HepG2 (cell line): ENCODE data around the gene FKBP5. TPM values are rescaled to one million over a fixed set of nuclear protein-coding genes. Genes with fewer than 3 reads are reported as not detected.

ENCODE experiments used
- KLF15 ChIP-seq: sonication (generic); formaldehyde crosslinking; IDR thresholded peaks from 2 replicates; pipeline ENCODE4 v1.8.1; 2023; ENCODE audit warnings: borderline replicate concordance, mild to moderate bottlenecking, inconsistent platforms, missing genetic modification reagents, mixed read lengths
- KLF9 ChIP-seq: IDR thresholded peaks from 2 replicates; pipeline ENCODE4 v1.6.1; 2016; ENCODE audit warnings: low read depth
- MXI1 ChIP-seq: IDR thresholded peaks from 3 replicates; pipeline ENCODE4 v1.6.1; 2012; ENCODE audit warnings: low read depth, low read length, inconsistent platforms, borderline replicate concordance
- SMC3 ChIP-seq: IDR thresholded peaks from 2 replicates; pipeline ENCODE4 v1.6.1; 2011; ENCODE audit warnings: low read length, improper control_type of control experiment
- TBX2 ChIP-seq: sonication (generic); formaldehyde crosslinking; IDR thresholded peaks from 2 replicates; pipeline ENCODE4 v1.5.0; 2020; ENCODE audit warnings: missing genetic modification reagents, mild to moderate bottlenecking, borderline replicate concordance
- UBTF ChIP-seq: sonication (generic); formaldehyde crosslinking; IDR thresholded peaks from 2 replicates; pipeline ENCODE4 v1.4.0; 2020; ENCODE audit warnings: mild to moderate bottlenecking, missing genetic modification reagents
- ZBTB1 ChIP-seq: sonication (generic); formaldehyde crosslinking; IDR thresholded peaks from 2 replicates; pipeline ENCODE4 v1.4.0; 2020; ENCODE audit warnings: missing genetic modification reagents, borderline replicate concordance
- ZBTB3 ChIP-seq: sonication (generic); formaldehyde crosslinking; IDR thresholded peaks from 2 replicates; pipeline ENCODE4 v1.4.0; 2020; ENCODE audit warnings: low read depth, mild to moderate bottlenecking, moderate library complexity, missing genetic modification reagents, borderline replicate concordance
- ZFP91 ChIP-seq: sonication (generic); formaldehyde crosslinking; IDR thresholded peaks from 2 replicates; pipeline ENCODE4 v1.9.0; 2022; ENCODE audit warnings: missing genetic modification reagents, mild to moderate bottlenecking, borderline replicate concordance
- ZNF362 ChIP-seq: sonication (generic); formaldehyde crosslinking; IDR thresholded peaks from 2 replicates; pipeline ENCODE4 v1.4.0; 2020; ENCODE audit warnings: missing genetic modification reagents, mild to moderate bottlenecking, borderline replicate concordance
- ZNF432 ChIP-seq: sonication (generic); formaldehyde crosslinking; IDR thresholded peaks from 2 replicates; pipeline ENCODE4 v1.5.0; 2020; ENCODE audit warnings: missing genetic modification reagents, mild to moderate bottlenecking, borderline replicate concordance
- ZNF570 ChIP-seq: sonication (generic); formaldehyde crosslinking; IDR thresholded peaks from 2 replicates; pipeline ENCODE4 v1.4.0; 2020; ENCODE audit warnings: mild to moderate bottlenecking, missing genetic modification reagents, borderline replicate concordance
- ZNF598 ChIP-seq: sonication (generic); formaldehyde crosslinking; IDR thresholded peaks from 2 replicates; pipeline ENCODE4 v1.5.1; 2020; ENCODE audit warnings: mild to moderate bottlenecking, missing genetic modification reagents, borderline replicate concordance
- ZNF768 ChIP-seq: sonication (generic); formaldehyde crosslinking; IDR thresholded peaks from 2 replicates; pipeline ENCODE4 v1.4.0; 2020; ENCODE audit warnings: missing genetic modification reagents
- ZNF773 ChIP-seq: sonication (generic); formaldehyde crosslinking; IDR thresholded peaks from 2 replicates; pipeline ENCODE4 v1.4.0; 2020; ENCODE audit warnings: missing genetic modification reagents, borderline replicate concordance
- polyA plus RNA-seq, 8 experiments: library from polyadenylated mRNA; depleted of rRNA in 3 of 8; stranded (reverse) in 7 of 8; unstranded in 1 of 8; fragments of >200 nt; fragmentation: Illumina TruSeq in 4 of 8; extraction: Trizol in 4 of 8; gene quantifications; 2 replicates each; pipeline versions ENCODE4 v1.2.1 to v1.2.3, GENCODE V29; 2011 to 2016; ENCODE audit warnings: low read depth in 4 of 8, missing spikeins in 1 of 8, mixed read lengths in 1 of 8; ENCODE audit not compliant: insufficient read depth in 1 of 8
- total RNA-seq, 5 experiments: library from RNA; depleted of rRNA; stranded (reverse); fragments of >200 nt; fragmentation: Illumina TruSeq; extraction: Trizol; gene quantifications; 2 replicates each; pipeline ENCODE4 v1.2.3, GENCODE V29; 2016; ENCODE audit warnings: low read depth in 1 of 5
- TF ChIP-seq, protein P1 (sequence below), 2 experiments: sonication (generic) in 1 of 2; formaldehyde crosslinking in 1 of 2; IDR thresholded peaks; 2 replicates each; pipeline versions ENCODE4 v1.4.0 to v1.6.1; 2016 to 2020; ENCODE audit warnings: borderline replicate concordance in 1 of 2, low read depth in 1 of 2, mild to moderate bottlenecking in 1 of 2, missing genetic modification reagents in 1 of 2

Gene FKBP5
- total and polyA plus RNA-seq, 2 of the 13 experiments (the other 11 are each of a cell fraction or from before 2014, with no cell fraction given): 8.0 to 17.4 TPM

DNA sequence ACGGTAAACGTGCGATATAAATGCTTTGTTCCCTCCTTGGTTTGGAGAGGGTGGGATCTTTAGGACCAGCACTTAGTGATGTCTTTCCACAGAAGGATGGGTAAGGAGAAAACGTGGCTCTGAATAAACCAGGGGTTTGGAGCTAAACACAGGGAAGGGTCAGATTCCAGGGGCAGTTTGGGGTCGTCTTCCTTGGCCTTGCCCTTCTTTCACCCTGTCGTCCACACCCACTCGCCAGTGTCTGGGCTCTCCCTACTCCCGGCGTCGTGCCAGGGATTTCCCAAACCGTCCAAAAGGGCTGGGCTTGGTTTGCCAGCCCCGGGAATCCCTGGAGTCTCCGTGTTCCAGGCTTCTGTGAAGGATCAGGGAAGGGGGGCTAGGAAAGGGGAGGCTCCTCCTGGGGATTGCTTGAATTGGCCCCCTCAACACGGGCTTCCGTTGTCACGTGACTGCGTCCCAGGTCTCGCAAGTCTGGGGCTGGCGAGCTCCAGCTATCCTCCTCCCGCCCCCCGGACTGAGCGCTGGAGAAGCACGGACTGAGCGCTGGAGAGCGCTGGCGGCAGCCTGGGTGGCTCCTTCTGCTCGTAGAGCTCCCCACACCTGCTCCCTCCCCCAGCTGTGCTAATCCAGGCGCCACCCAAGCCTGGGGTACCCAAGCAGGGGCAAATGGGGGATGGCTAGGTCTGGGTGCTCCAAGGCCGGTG lies 38.7 kb upstream of the FKBP5 start (continued):
- TF ChIP-seq ZNF768 (peak; percentile 6; the same call in 1 of the 2 replicates), UBTF (no peak), ZFP91 (no peak; the same call in 1 of the 2 replicates), ZNF570 (CRISPR knock-in tag) (no peak), ZBTB1 (no peak), TBX2 (CRISPR knock-in tag) (peak; percentile 52; the same call in 1 of the 2 replicates), KLF15 (no peak), SMC3 (no peak), ZNF598 (0 out of 2 replicates have a peak, but pooled peaks have one; percentile 1), ZNF432 (no peak), KLF9 (CRISPR knock-in tag) (no peak), MXI1 (no peak), ZBTB3 (CRISPR knock-in tag) (peak; percentile 27; the same call in 1 of the 2 replicates), ZNF773 (CRISPR knock-in tag) (no peak), ZNF362 (CRISPR knock-in tag) (0 out of 2 replicates have a peak, but pooled peaks have one; percentile 23)
- TF ChIP-seq, protein P1, sequence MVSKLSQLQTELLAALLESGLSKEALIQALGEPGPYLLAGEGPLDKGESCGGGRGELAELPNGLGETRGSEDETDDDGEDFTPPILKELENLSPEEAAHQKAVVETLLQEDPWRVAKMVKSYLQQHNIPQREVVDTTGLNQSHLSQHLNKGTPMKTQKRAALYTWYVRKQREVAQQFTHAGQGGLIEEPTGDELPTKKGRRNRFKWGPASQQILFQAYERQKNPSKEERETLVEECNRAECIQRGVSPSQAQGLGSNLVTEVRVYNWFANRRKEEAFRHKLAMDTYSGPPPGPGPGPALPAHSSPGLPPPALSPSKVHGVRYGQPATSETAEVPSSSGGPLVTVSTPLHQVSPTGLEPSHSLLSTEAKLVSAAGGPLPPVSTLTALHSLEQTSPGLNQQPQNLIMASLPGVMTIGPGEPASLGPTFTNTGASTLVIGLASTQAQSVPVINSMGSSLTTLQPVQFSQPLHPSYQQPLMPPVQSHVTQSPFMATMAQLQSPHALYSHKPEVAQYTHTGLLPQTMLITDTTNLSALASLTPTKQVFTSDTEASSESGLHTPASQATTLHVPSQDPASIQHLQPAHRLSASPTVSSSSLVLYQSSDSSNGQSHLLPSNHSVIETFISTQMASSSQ (IDR thresholded peaks at IDR 0.05; ENCODE audit: low read depth): no peak
- TF ChIP-seq, protein P1 (CRISPR knock-in tag; IDR thresholded peaks at IDR 0.05; ENCODE audit: borderline replicate concordance): peak; percentile 53; the same call in 1 of the 2 replicates
